GM12874 (cell line): Measurements from ENCODE around the gene B3GNT7.

ENCODE experiments used
- CTCF ChIP-seq: IDR thresholded peaks from 2 replicates; pipeline ENCODE4 v1.5.1; 2011; ENCODE audit warnings: low read depth, mild to moderate bottlenecking, control low read depth, low read length, moderate library complexity; ENCODE audit not compliant: insufficient read depth

B3GNT7 gene

GRCh38 chr2:231360881-231361371 lies 34.6 kb upstream of the B3GNT7 start:
- no peak for TF ChIP-seq CTCF

GRCh38 chr2:231361701-231362554 lies 33.6 kb upstream of the B3GNT7 start:
- TF ChIP-seq CTCF: peak; percentile 49; the same call in 1 of the 2 replicates

GRCh38 chr2:231362555-231363184 lies 32.8 kb upstream of the B3GNT7 start:
- TF ChIP-seq CTCF: no peak

- TF ChIP-seq CTCF: no peak
Measured at GRCh38 chr2:231364061-231364460, 31.4 kb upstream of the B3GNT7 start.

GRCh38 chr2:231364961-231365810 lies 30.3 kb upstream of the B3GNT7 start:
- no peak for TF ChIP-seq CTCF

GRCh38 chr2:231367178-231367577 lies 28.3 kb upstream of the B3GNT7 start:
- TF ChIP-seq CTCF: no peak
